Common myeloid progenitor, CD34-positive (primary cell): ENCODE measurements around the gene DLGAP4.
"Not testable (repeated sequence)": the region's sequence is repeated elsewhere in the genome, so short reads cannot be mapped to it uniquely, and the experiment has no call there.

ENCODE experiments used
- CTCF ChIA-PET: fragments of 350-600 bp; sonication (Branson Sonifier 250); formaldehyde crosslinking; loops from one replicate; lab custom pipeline; 2021; ENCODE audit warnings: antibody characterized with exemption; lab: Charles Lee
- POLR2A ChIA-PET: fragments of 350-600 bp; sonication (Branson Sonifier 250); formaldehyde crosslinking; loops from one replicate; lab custom pipeline; 2021; ENCODE audit warnings: antibody characterized with exemption; lab: Charles Lee
- DNase-seq, 3 donors: peaks; one replicate each; pipeline versions ENCODE4 v3.0.0 to v3.0.0-alpha.2; 2013
- H3K27ac ChIP-seq, 2 experiments: 1 replicate in 1 of 2; 2 replicates in 1 of 2; pipeline ENCODE4 v1.7.0; 2013; ENCODE audit warnings: inconsistent platforms in 2 of 2, low read length in 2 of 2, mild to moderate bottlenecking in 2 of 2, low read depth in 1 of 2, moderate library complexity in 1 of 2; ENCODE audit not compliant: severe bottlenecking in 2 of 2, insufficient read depth in 1 of 2, poor library complexity in 1 of 2
- H3K27me3 ChIP-seq, 5 experiments: replicated peaks in 2 of 5; 1 replicate in 3 of 5; 2 replicates in 2 of 5; pipeline versions ENCODE4 v1.6.1 to v1.7.0; 2013; ENCODE audit warnings: low read length in 4 of 5, mild to moderate bottlenecking in 2 of 5, moderate library complexity in 2 of 5, inconsistent platforms in 1 of 5; ENCODE audit not compliant: insufficient read depth in 5 of 5, control insufficient read depth in 4 of 5
- H3K36me3 ChIP-seq, 4 experiments: 1 replicate in 2 of 4; 2 replicates in 2 of 4; pipeline versions ENCODE4 v1.6.1 to v1.7.0; 2013; ENCODE audit warnings: low read length in 3 of 4, control low read depth in 1 of 4, mild to moderate bottlenecking in 1 of 4; ENCODE audit not compliant: control insufficient read depth in 4 of 4, insufficient read depth in 4 of 4
- H3K4me1 ChIP-seq, 4 experiments: 1 replicate in 3 of 4; 2 replicates in 1 of 4; pipeline versions ENCODE4 v1.6.1 to v1.7.1; 2013; ENCODE audit warnings: low read length in 3 of 4, mild to moderate bottlenecking in 3 of 4, control low read depth in 1 of 4, inconsistent platforms in 1 of 4, moderate library complexity in 1 of 4; ENCODE audit not compliant: control insufficient read depth in 4 of 4, insufficient read depth in 4 of 4; ENCODE audit errors: control extremely low read depth in 1 of 4
- H3K4me3 ChIP-seq, 7 experiments: 1 replicate in 4 of 7; 2 replicates in 3 of 7; pipeline versions ENCODE4 v1.5.1 to v1.7.0; 2013; ENCODE audit warnings: mild to moderate bottlenecking in 7 of 7, low read length in 6 of 7, moderate library complexity in 6 of 7, inconsistent platforms in 2 of 7, low read depth in 2 of 7, control low read depth in 1 of 7; ENCODE audit not compliant: insufficient read depth in 4 of 7, control insufficient read depth in 1 of 7; ENCODE audit errors: extremely low read depth in 1 of 7
- H3K9me3 ChIP-seq, 5 experiments: 1 replicate in 4 of 5; 2 replicates in 1 of 5; pipeline versions ENCODE4 v1.6.1 to v1.7.1; 2013; ENCODE audit warnings: low read length in 4 of 5, mild to moderate bottlenecking in 2 of 5, inconsistent platforms in 1 of 5, low read depth in 1 of 5, moderate library complexity in 1 of 5; ENCODE audit not compliant: control insufficient read depth in 4 of 5, insufficient read depth in 2 of 5; ENCODE audit errors: control extremely low read depth in 1 of 5
- WGBS: methylation state at CpG from one replicate; pipeline ENCODE4 v1.1.5; 2013; ENCODE audit not compliant: insufficient coverage; 5-methylcytosine and 5-hydroxymethylcytosine counted together

The DLGAP4 gene

DNA sequence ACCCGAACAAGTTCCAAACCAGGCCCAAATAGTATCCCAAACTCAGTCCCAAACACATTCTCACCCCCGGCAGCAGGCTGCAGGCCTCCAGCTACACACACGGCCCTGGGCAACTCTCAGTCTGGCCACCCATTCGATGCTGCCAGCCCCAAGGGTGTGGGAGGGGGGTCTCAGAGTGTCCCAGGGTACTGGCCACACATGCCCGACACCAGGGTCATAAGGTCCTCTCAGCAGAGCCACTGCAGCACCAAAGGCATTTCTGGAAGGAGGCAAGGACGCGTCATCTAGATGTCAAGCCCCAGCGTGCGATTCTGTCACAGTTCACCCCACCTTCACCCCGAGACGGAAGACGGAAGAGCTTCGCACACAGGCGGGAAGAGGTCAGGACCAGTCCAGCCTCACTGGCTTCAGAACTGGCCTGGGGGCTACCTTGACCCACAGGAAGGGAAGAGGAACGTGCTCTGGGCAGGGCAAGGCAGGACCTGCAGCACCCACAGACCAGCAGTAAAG is 244.7 kb downstream of the DLGAP4 start:
- H3K27me3 ChIP-seq: no peaks in the 10 kb centered on the region
- H3K27ac ChIP-seq: no peak overlapping the region
- no peak for DNase-seq
- H3K36me3 ChIP-seq: no peaks in the 10 kb centered on the region
- CTCF ChIA-PET: interaction anchor here (1.2 to 1.8 kb wide), 4 partner anchors 8 to 55 kb away, joined by 3 to 11 read pairs (median 4); partner anchors contain the start of genes MYL9 and RAB5IF
- H3K4me1 ChIP-seq: peaks cover 0 to 3% (median 0%) of the 10 kb centered on the region in 4 experiments
- no peaks in the 10 kb centered on the region for H3K9me3 ChIP-seq
- no peak overlapping the region for H3K4me3 ChIP-seq
- WGBS: 92% methylated on average over 14 of the region's 15 CpGs
- POLR2A ChIA-PET: no interaction called here

DNA sequence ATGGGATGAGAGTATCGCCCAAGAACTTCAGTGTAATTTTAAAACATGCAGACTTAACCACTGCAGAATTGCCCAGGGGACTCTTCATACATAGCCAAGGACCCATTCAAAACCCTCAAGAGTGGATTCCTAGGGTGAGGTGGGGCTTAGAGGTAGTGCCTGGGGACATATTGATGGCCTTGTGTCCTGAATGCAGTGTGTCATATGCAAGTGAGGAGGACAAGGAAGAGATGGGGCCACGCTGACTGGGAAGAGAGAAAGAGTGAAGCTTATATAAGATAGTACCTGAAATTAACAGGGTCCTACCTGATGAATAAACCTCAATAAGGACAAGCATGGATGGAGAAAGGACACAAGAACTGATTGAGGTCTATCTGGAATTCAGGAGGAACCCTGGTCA is 249.1 kb downstream of the DLGAP4 start:
- Histone ChIP-seq H3K27ac (no peak overlapping the region), H3K9me3 (no peaks in the 10 kb centered on the region), H3K4me1 (peaks cover 0 to 5% (median 5%) of the 10 kb centered on the region in 4 experiments), H3K36me3 (no peaks in the 10 kb centered on the region), H3K27me3 (no peaks in the 10 kb centered on the region), H3K4me3 (no peak overlapping the region)
- POLR2A ChIA-PET: no interaction called here
- WGBS: 100% methylated on average over 1 of the region's 2 CpGs
- CTCF ChIA-PET: no interaction called here
- DNase-seq: no peak

DNA sequence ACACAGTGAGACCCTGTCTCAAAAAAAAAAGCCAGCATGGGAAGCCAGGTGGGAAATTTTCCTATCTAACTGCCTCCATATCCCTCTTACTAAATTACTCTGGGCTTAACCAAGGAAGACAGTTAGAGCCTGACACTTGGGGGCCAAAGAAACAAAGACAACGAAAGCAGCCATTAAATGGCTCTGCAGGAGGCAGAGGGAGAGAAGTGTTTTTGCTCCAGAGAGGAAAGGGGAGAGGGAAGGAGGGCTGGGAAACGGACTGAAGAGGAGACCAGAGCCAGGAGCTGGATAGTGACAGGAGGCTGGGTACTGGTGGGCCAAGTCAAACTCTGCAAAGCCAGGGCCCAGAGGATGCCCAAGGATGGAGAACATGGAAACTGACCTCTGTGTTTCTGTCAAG is 256.6 kb downstream of the DLGAP4 start:
- Histone ChIP-seq H3K27me3 (no peaks in the 10 kb centered on the region), H3K36me3 (peaks cover 0 to 2% (median 0%) of the 10 kb centered on the region in 4 experiments), H3K9me3 (peaks cover 0 to 6% (median 0%) of the 10 kb centered on the region in 5 experiments), H3K27ac (no peak overlapping the region), H3K4me3 (no peak overlapping the region), H3K4me1 (no peaks in the 10 kb centered on the region)
- POLR2A ChIA-PET: no interaction called here
- CTCF ChIA-PET: interaction anchor here (2.7 kb wide), 1 partner anchor 9 kb away, joined by 8 read pairs; no protein-coding TSS in a partner anchor
- 96% methylated on average over 2 of the region's 2 CpGs for WGBS
- no peak for DNase-seq

DNA sequence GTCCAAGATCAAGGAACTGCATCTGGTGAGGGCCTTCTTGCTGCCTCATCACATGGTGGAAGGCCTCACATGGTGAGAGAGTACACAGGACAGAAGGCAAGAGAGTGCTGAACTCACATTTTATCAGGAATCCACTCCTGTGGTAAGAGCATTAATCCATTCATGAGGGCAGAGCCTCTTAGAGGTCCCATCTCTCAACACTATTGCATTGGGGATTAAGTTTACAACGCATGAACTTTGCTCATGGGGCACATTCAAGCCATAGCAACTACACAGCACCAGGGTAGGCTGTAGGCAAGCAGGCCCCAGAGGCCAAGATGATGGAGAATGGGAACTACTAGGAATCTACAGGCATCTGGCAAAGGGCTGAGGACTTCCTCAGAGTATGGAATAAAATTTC is 257.2 kb downstream of the DLGAP4 start:
- Histone ChIP-seq H3K4me1 (no peaks in the 10 kb centered on the region), H3K27me3 (no peaks in the 10 kb centered on the region), H3K27ac (no peak overlapping the region), H3K36me3 (peaks cover 0 to 2% (median 0%) of the 10 kb centered on the region in 4 experiments), H3K9me3 (peaks cover 0 to 6% (median 0%) of the 10 kb centered on the region in 5 experiments), H3K4me3 (no peak overlapping the region)
- DNase-seq: no peak
- POLR2A ChIA-PET: no interaction called here
- WGBS: 100% methylated on average over 1 of the region's 1 CpG
- CTCF ChIA-PET: no interaction called here

DNA sequence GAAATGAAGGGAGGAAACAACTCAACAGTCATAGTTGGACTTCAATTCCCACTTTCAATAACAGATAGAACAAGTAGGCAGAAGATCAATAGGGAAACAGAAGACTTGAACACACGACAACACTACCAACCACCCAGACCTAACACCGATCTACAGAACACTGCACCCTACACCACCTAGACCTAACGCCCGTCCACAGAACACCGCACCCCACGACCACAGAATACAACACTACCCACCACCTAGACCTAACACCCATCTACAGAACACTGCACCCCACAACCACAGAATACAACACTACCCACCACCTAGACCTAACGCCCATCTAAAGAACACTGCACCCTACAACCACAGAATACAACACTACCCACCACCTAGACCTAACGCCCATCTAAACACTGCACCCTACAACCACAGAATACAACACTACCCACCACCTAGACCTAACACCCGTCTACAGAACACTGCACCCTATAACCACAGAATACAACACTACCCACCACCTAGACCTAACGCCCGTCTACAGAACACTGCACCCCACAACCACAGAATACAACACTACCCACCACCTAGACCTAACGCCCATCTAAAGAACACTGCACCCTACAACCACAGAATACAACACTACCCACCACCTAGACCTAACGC is 258.1 kb downstream of the DLGAP4 start:
- 100% methylated on average over 2 of the region's 13 CpGs for WGBS
- H3K9me3 ChIP-seq, CTCF ChIA-PET, H3K4me1 ChIP-seq, H3K27ac ChIP-seq, POLR2A ChIA-PET, H3K4me3 ChIP-seq, H3K36me3 ChIP-seq, H3K27me3 ChIP-seq, DNase-seq: not testable (repeated sequence)

DNA sequence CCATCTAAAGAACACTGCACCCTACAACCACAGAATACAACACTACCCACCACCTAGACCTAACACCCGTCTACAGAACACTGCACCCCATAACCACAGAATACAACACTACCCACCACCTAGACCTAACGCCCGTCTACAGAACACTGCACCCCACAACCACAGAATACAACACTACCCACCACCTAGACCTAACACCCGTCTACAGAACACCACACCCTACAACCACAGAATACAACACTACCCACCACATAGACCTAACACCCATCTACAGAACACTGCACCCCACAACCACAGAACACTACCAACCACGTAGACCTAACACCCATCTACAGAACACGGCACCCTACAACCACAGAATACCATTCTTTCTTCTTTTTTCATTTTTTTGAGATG is 258.6 kb downstream of the DLGAP4 start:
- 94% methylated on average over 5 of the region's 6 CpGs for WGBS
- POLR2A ChIA-PET, H3K4me1 ChIP-seq, DNase-seq, H3K27me3 ChIP-seq, H3K27ac ChIP-seq, H3K9me3 ChIP-seq, H3K36me3 ChIP-seq, H3K4me3 ChIP-seq: not testable (repeated sequence)
- CTCF ChIA-PET: interaction anchor here (0.6 kb wide), 1 partner anchor 169 kb away, joined by 3 read pairs; no protein-coding TSS in a partner anchor

DNA sequence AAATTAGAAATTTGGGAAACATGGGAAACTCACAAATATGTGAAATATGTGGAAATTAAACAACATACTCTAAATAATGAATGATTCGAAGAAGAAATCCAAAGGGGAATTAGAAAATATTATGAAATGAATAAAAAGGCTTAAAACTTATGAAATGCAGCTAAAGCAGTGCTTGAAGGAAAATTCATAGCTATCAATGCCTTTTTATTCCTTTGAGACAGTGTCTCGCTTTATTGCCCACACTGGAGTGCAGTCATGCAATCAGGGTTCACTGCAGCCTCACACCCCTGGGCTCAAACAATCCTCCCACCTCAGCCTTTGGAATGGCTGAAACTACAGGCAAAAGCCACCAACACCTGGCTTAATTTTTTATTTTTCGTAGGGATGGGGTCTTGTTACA is 259.4 kb downstream of the DLGAP4 start:
- WGBS: no CpG with 5 or more reads among the region's 3 CpGs
- H3K27me3 ChIP-seq: no peaks in the 10 kb centered on the region
- POLR2A ChIA-PET: no interaction called here
- H3K27ac ChIP-seq: no peak overlapping the region
- H3K4me3 ChIP-seq: no peak overlapping the region
- H3K9me3 ChIP-seq: peaks cover 0 to 6% (median 0%) of the 10 kb centered on the region in 5 experiments
- DNase-seq: no peak
- no peaks in the 10 kb centered on the region for H3K4me1 ChIP-seq
- CTCF ChIA-PET: interaction anchor here (1.2 kb wide), 1 partner anchor 33 kb away, joined by 3 read pairs; no protein-coding TSS in a partner anchor
- peaks cover 0 to 2% (median under 1%) of the 10 kb centered on the region in 4 experiments for H3K36me3 ChIP-seq
